ENCODE measurements around the gene BTG1. TPM values are rescaled to one million over a fixed set of nuclear protein-coding genes. Genes with fewer than 3 reads are reported as not detected.

Gene BTG1
- total RNA-seq, 1 donor from 2014 or later, result 79.8 TPM

DNA sequence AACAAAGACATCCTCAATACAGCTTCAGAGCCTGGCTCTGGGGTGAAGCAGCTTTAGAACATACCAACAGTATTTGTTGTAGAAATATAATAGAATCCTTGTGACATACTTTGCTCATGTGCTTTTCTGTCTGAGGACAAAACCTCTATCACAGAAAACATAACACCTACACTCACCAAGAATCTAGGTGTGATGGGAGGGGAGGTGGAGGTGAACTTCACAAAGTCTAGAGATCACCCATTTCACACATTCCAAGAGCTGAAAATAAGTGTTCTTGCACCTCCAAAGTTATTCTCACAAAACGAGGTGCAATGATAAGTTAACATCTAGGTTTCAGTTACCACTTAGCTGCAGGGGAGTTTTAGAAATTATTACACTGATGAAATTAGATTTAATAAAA is 32.7 kb upstream of the BTG1 start:
- H3K9me3 Mint-ChIP-seq (ENCODE audit: unreplicated experiment), result no peaks in the 10 kb centered on the region
- peaks cover under 1% of the 10 kb centered on the region for H3K4me1 Mint-ChIP-seq (ENCODE audit: unreplicated experiment)
- H3K4me3 Mint-ChIP-seq (ENCODE audit: unreplicated experiment), result no peak overlapping the region
- TF ChIP-seq, protein P1, sequence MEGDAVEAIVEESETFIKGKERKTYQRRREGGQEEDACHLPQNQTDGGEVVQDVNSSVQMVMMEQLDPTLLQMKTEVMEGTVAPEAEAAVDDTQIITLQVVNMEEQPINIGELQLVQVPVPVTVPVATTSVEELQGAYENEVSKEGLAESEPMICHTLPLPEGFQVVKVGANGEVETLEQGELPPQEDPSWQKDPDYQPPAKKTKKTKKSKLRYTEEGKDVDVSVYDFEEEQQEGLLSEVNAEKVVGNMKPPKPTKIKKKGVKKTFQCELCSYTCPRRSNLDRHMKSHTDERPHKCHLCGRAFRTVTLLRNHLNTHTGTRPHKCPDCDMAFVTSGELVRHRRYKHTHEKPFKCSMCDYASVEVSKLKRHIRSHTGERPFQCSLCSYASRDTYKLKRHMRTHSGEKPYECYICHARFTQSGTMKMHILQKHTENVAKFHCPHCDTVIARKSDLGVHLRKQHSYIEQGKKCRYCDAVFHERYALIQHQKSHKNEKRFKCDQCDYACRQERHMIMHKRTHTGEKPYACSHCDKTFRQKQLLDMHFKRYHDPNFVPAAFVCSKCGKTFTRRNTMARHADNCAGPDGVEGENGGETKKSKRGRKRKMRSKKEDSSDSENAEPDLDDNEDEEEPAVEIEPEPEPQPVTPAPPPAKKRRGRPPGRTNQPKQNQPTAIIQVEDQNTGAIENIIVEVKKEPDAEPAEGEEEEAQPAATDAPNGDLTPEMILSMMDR (IDR thresholded peaks at IDR 0.05; ENCODE audit: unreplicated experiment), result no peak
- H3K36me3 Mint-ChIP-seq (ENCODE audit: low read depth, unreplicated experiment), result no peaks in the 10 kb centered on the region
- peaks cover 2% of the 10 kb centered on the region for H3K27me3 Mint-ChIP-seq (ENCODE audit: unreplicated experiment)
- DNase-seq (ENCODE audit: low spot score), result no peak
- no peak overlapping the region for H3K27ac Mint-ChIP-seq (ENCODE audit: unreplicated experiment)

DNA sequence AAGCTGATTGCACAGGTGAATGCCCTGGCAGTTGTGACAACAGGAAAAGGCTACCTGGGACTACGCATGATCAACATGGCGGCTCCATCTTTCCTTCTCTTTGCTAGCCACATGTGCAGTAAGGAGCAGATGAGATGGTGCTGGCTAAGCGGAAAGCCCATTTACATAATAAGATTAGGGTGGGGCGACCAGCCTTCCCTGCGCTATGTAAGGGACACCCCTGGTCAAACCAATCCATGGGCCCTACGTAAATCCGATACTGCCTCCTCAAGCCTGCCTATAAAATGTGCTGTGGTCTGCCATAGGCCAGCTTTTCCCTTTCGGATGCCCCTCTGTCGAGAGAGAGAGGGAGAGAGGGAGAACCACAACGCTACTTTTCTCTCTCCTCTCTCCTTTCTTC is 31.0 kb upstream of the BTG1 start:
- H3K4me3 Mint-ChIP-seq (ENCODE audit: unreplicated experiment), result no peak overlapping the region
- no peaks in the 10 kb centered on the region for H3K9me3 Mint-ChIP-seq (ENCODE audit: unreplicated experiment)
- no peaks in the 10 kb centered on the region for H3K36me3 Mint-ChIP-seq (ENCODE audit: low read depth, unreplicated experiment)
- no peak for DNase-seq (ENCODE audit: low spot score)
- peaks cover 2% of the 10 kb centered on the region for H3K27me3 Mint-ChIP-seq (ENCODE audit: unreplicated experiment)
- peaks cover 8% of the 10 kb centered on the region for H3K4me1 Mint-ChIP-seq (ENCODE audit: unreplicated experiment)
- no peak overlapping the region for H3K27ac Mint-ChIP-seq (ENCODE audit: unreplicated experiment)
- TF ChIP-seq, protein P1 (IDR thresholded peaks at IDR 0.05; ENCODE audit: unreplicated experiment), result no peak

DNA sequence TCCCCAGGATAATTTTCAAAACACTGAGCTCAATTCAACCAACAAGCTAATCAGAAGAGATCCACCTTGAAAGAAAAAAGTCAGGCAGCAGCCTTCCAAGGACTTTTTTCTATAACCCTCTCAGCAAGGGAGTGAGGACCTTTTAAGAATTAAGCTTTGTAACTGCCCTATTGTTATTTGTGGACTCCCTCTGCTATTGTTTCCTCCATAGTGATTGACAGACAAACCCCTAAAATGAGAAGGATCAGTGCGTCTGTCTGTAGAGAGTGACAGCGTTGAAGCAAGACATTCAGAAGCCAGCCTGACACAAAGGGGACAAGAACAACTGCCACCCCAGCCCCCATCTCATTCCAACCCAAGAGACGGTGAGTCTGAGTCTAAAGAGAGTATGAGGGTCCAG is 30.3 kb upstream of the BTG1 start:
- Mint-ChIP-seq H3K27me3 (ENCODE audit: unreplicated experiment) (peaks cover 2% of the 10 kb centered on the region), H3K27ac (ENCODE audit: unreplicated experiment) (no peak overlapping the region), H3K36me3 (ENCODE audit: low read depth, unreplicated experiment) (no peaks in the 10 kb centered on the region), H3K4me1 (ENCODE audit: unreplicated experiment) (peaks cover 8% of the 10 kb centered on the region), H3K9me3 (ENCODE audit: unreplicated experiment) (no peaks in the 10 kb centered on the region), H3K4me3 (ENCODE audit: unreplicated experiment) (no peak overlapping the region)
- TF ChIP-seq, protein P1 (IDR thresholded peaks at IDR 0.05; ENCODE audit: unreplicated experiment), result no peak
- DNase-seq (ENCODE audit: low spot score), result no peak

DNA sequence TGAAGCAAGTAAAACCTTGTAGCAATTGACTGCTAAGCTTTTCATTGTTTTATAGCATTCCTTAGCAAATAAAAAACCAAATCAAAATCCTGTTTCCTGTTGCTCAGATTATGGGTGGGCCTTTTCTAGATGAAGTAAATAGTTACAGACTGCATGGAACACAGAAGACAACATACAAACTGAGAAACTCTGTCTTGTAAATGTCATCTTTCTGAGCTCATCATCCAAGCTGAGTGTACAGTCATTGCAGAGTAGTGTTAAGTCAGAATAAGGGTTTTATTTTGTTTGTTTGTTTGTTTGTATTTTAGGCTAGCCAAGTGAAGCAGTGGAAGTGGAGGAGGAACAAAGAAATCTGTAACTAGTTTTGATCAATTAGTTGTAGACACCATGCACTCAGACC is 24.4 kb upstream of the BTG1 start:
- no peaks in the 10 kb centered on the region for H3K9me3 Mint-ChIP-seq (ENCODE audit: unreplicated experiment)
- no peak overlapping the region for H3K27ac Mint-ChIP-seq (ENCODE audit: unreplicated experiment)
- DNase-seq (ENCODE audit: low spot score), result no peak
- no peak overlapping the region for H3K4me3 Mint-ChIP-seq (ENCODE audit: unreplicated experiment)
- peaks cover 8% of the 10 kb centered on the region for H3K4me1 Mint-ChIP-seq (ENCODE audit: unreplicated experiment)
- H3K27me3 Mint-ChIP-seq (ENCODE audit: unreplicated experiment), result no peaks in the 10 kb centered on the region
- TF ChIP-seq, protein P1 (IDR thresholded peaks at IDR 0.05; ENCODE audit: unreplicated experiment), result no peak
- H3K36me3 Mint-ChIP-seq (ENCODE audit: low read depth, unreplicated experiment), result no peaks in the 10 kb centered on the region

DNA sequence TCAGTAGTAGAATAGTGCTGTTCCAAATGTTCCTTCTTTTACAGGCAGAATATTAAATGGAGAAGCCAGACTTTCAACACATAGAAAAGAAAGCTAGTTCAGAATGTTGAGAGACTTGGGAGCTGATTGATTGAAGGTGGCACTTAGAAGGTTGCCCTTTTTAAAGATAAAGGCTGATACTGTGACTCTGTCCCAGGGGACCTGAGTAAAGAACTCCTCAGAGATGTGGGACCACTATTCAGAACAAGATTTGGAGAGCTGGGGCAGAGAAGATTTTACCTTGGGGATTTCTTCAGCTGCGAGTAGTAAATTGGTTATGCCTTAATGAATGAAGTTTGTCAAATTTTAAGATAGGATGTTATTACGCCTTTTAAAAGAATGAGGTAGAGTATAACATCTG is 21.4 kb upstream of the BTG1 start:
- no peaks in the 10 kb centered on the region for H3K27me3 Mint-ChIP-seq (ENCODE audit: unreplicated experiment)
- TF ChIP-seq, protein P1 (IDR thresholded peaks at IDR 0.05; ENCODE audit: unreplicated experiment), result no peak
- H3K27ac Mint-ChIP-seq (ENCODE audit: unreplicated experiment), result no peak overlapping the region
- peaks cover 3% of the 10 kb centered on the region for H3K4me1 Mint-ChIP-seq (ENCODE audit: unreplicated experiment)
- H3K4me3 Mint-ChIP-seq (ENCODE audit: unreplicated experiment), result no peak overlapping the region
- no peaks in the 10 kb centered on the region for H3K36me3 Mint-ChIP-seq (ENCODE audit: low read depth, unreplicated experiment)
- no peaks in the 10 kb centered on the region for H3K9me3 Mint-ChIP-seq (ENCODE audit: unreplicated experiment)
- DNase-seq (ENCODE audit: low spot score), result no peak
